B cell (primary cell): ENCODE data around the gene TRPT1. TPM values are rescaled to one million over a fixed set of nuclear protein-coding genes. Genes with fewer than 3 reads are reported as not detected.

Experiments used
- ATAC-seq: fragments of 200-7000 bp; cut with Tn5 transposase; one replicate; pipeline ENCODE4 v1.10.0; 2021; ENCODE audit warnings: low read depth, mild to moderate bottlenecking, moderate number of reproducible peaks, moderate library complexity
- CTCF ChIA-PET: fragments of 350-600 bp; sonication (Branson Sonifier 250); formaldehyde crosslinking; loops from one replicate; lab custom pipeline; 2021; ENCODE audit warnings: antibody characterized with exemption, inconsistent platforms; lab: Charles Lee
- POLR2A ChIA-PET: fragments of 350-600 bp; sonication (Branson Sonifier 250); formaldehyde crosslinking; loops from one replicate; lab custom pipeline; 2021; ENCODE audit warnings: antibody characterized with exemption; lab: Charles Lee
- DNase-seq: peaks from one replicate; pipeline ENCODE4 v3.0.0; 2013
- H2AFZ ChIP-seq: 2 replicates; pipeline ENCODE4 v1.6.1; 2012; ENCODE audit warnings: mild to moderate bottlenecking, low read depth, low read length; ENCODE audit not compliant: insufficient read depth, poor library complexity, severe bottlenecking
- H3K27ac ChIP-seq, 2 donors: 1 replicate in 1 of 2; 2 replicates in 1 of 2; pipeline ENCODE4 v1.5.1; 2012 to 2013; ENCODE audit warnings: low read length in 2 of 2, mild to moderate bottlenecking in 2 of 2, moderate library complexity in 1 of 2
- H3K27me3 ChIP-seq, 4 experiments: fragments of 200-600 bp in 1 of 4; sonication (generic) in 1 of 4; replicated peaks in 1 of 4; 1 replicate in 2 of 4; 2 replicates in 2 of 4; pipeline versions ENCODE4 v1.6.1 to v1.7.0; 2013 to 2016; ENCODE audit warnings: low read length in 3 of 4, mild to moderate bottlenecking in 2 of 4, mixed read lengths in 1 of 4, moderate library complexity in 1 of 4; ENCODE audit not compliant: insufficient read depth in 4 of 4, control insufficient read depth in 3 of 4; ENCODE audit errors: control extremely low read depth in 1 of 4
- H3K36me3 ChIP-seq, 2 experiments: replicated peaks in 1 of 2; 1 replicate in 1 of 2; 2 replicates in 1 of 2; pipeline versions ENCODE4 v1.6.1 to v1.7.1; 2013; ENCODE audit warnings: low read length in 1 of 2; ENCODE audit not compliant: insufficient read depth in 2 of 2, control insufficient read depth in 1 of 2; ENCODE audit errors: control extremely low read depth in 1 of 2, extremely low read depth in 1 of 2
- H3K4me1 ChIP-seq, 2 donors: fragments of 200-600 bp in 1 of 2; sonication (generic) in 1 of 2; 1 replicate in 1 of 2; 2 replicates in 1 of 2; pipeline versions ENCODE4 v1.5.1 to v1.6.1; 2013 to 2017; ENCODE audit warnings: low read length in 2 of 2; ENCODE audit not compliant: control insufficient read depth in 2 of 2, insufficient read depth in 2 of 2
- H3K4me2 ChIP-seq: replicated peaks from 2 replicates; pipeline ENCODE3; 2012; ENCODE audit warnings: mild to moderate bottlenecking, low read depth, low read length; ENCODE audit not compliant: poor library complexity, severe bottlenecking
- H3K4me3 ChIP-seq, 5 experiments: fragments of 200-600 bp in 1 of 5; sonication (generic) in 1 of 5; 1 replicate in 3 of 5; 2 replicates in 2 of 5; pipeline versions ENCODE4 v1.5.1 to v1.7.0; 2011 to 2016; ENCODE audit warnings: low read length in 4 of 5, mild to moderate bottlenecking in 4 of 5, low read depth in 2 of 5, control low read depth in 1 of 5, moderate library complexity in 1 of 5; ENCODE audit not compliant: insufficient read depth in 1 of 5; ENCODE audit errors: control extremely low read depth in 1 of 5, extremely low read depth in 1 of 5
- H3K79me2 ChIP-seq: fragments of 200-600 bp; sonication (generic); one replicate; pipeline ENCODE4 v1.6.0; 2016; ENCODE audit warnings: low read length; ENCODE audit not compliant: control insufficient read depth, insufficient read depth
- H3K9ac ChIP-seq: fragments of 200-600 bp; sonication (generic); 2 replicates; pipeline ENCODE4 v1.6.1; 2017; ENCODE audit warnings: mild to moderate bottlenecking, low read length, moderate library complexity
- H3K9me3 ChIP-seq, 3 donors: one replicate each; pipeline versions ENCODE4 v1.6.1 to v1.7.1; 2013; ENCODE audit warnings: low read length in 2 of 3; ENCODE audit not compliant: control insufficient read depth in 2 of 3, insufficient read depth in 1 of 3; ENCODE audit errors: control extremely low read depth in 1 of 3
- H4K20me1 ChIP-seq: 2 replicates; pipeline ENCODE4 v1.6.0; 2012; ENCODE audit warnings: mild to moderate bottlenecking, low read length; ENCODE audit not compliant: insufficient read depth, control insufficient read depth, poor library complexity, severe bottlenecking
- H3K27ac Mint-ChIP-seq: one replicate; pipeline ENCODE4 v1.8.0; 2021; ENCODE audit warnings: mixed read lengths
- H3K27me3 Mint-ChIP-seq: one replicate; pipeline ENCODE4 v1.8.0; 2021; ENCODE audit warnings: mixed read lengths
- H3K4me1 Mint-ChIP-seq: one replicate; pipeline ENCODE4 v1.8.0; 2021; ENCODE audit warnings: mixed read lengths
- H3K4me3 Mint-ChIP-seq: one replicate; pipeline ENCODE4 v1.8.0; 2021; ENCODE audit warnings: mixed read lengths
- H3K9me3 Mint-ChIP-seq: one replicate; pipeline ENCODE4 v1.8.0; 2022; ENCODE audit warnings: mixed read lengths; ENCODE audit not compliant: insufficient read depth
- EZH2 ChIP-seq: IDR thresholded peaks from 2 replicates; pipeline ENCODE4 v1.6.1; 2012; ENCODE audit warnings: borderline replicate concordance, low read depth, mild to moderate bottlenecking, moderate library complexity, low read length; ENCODE audit not compliant: insufficient read depth, poor library complexity, severe bottlenecking
- WGBS: methylation state at CpG from one replicate; pipeline ENCODE4 v1.1.5; 2013; ENCODE audit warnings: missing lambda C conversion rate; ENCODE audit not compliant: insufficient coverage; 5-methylcytosine and 5-hydroxymethylcytosine counted together
- intact Hi-C: fragments of 100-400 bp; cut with micrococcal nuclease; formaldehyde crosslinking; loops from one replicate; pipeline ENCODE4 v1.10.0; 2022
- polyA plus RNA-seq: library from polyadenylated mRNA; depleted of rRNA; stranded (reverse); fragments of >200 nt; gene quantifications from 2 replicates; pipeline ENCODE4 v1.2.3, GENCODE V29; 2012
- total RNA-seq, 2 donors: library from RNA; stranded (reverse); fragments of 120-200 nt in 1 of 2; gene quantifications; 1 replicate in 1 of 2; 2 replicates in 1 of 2; pipeline versions ENCODE4 v1.2.3 to v1.2.4, GENCODE V29; 2013 to 2022
- TF ChIP-seq, protein P1 (sequence below): fragments of 200-600 bp; IDR thresholded peaks from one replicate; pipeline ENCODE4 v1.8.0; 2022; ENCODE audit warnings: antibody characterized with exemption, mild to moderate bottlenecking

The TRPT1 gene
- total and polyA plus RNA-seq, 2 donors (not counting 1 experiment from before 2014, with no cell fraction given): 59.6 to 145 TPM

DNA sequence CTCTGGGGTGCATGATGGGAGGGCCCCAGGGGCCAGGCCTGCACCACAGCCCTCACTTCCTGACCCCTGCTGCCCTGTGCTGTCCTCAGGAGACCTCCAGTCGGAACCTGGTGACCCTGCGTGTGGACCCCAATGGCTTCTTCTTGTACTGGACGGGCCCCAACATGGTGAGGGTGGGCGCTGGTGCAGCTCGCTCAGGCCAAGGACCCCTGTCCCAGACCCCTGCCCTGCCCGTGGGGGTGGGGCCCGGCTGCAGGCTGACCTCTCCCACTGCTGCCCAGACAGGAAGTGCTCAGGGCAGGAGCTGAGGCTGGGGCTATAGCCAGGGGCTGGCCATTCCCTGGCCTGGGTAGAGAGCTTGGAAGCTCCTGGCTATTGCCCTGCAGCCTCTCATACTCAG lies 28.3 kb upstream of the TRPT1 start:
- Mint-ChIP-seq H3K4me3 (no peak overlapping the region), H3K27me3 (no peaks in the 10 kb centered on the region), H3K9me3 (no peaks in the 10 kb centered on the region), H3K4me1 (peaks cover 17% of the 10 kb centered on the region), H3K27ac (no peak overlapping the region)
- no peak for ATAC-seq
- 96% methylated on average over 7 of the region's 7 CpGs for WGBS
- CTCF ChIA-PET: interaction anchor here (0.7 kb wide), 1 partner anchor 31 kb away, joined by 3 read pairs; the partner anchor contains the start of gene BAD
- DNase-seq: no peak
- H4K20me1 ChIP-seq: no peaks in the 10 kb centered on the region
- no peak overlapping the region for H3K4me2 ChIP-seq
- intact Hi-C loops: no loop called here
- H2AFZ ChIP-seq: no peak overlapping the region
- peaks cover 4% of the 10 kb centered on the region for H3K79me2 ChIP-seq
- H3K9me3 ChIP-seq: no peaks in the 10 kb centered on the region
- no peak overlapping the region for H3K4me3 ChIP-seq
- no peak overlapping the region for H3K27ac ChIP-seq
- peaks cover 17 to 23% of the 10 kb centered on the region in 2 donors for H3K4me1 ChIP-seq
- TF ChIP-seq, protein P1, sequence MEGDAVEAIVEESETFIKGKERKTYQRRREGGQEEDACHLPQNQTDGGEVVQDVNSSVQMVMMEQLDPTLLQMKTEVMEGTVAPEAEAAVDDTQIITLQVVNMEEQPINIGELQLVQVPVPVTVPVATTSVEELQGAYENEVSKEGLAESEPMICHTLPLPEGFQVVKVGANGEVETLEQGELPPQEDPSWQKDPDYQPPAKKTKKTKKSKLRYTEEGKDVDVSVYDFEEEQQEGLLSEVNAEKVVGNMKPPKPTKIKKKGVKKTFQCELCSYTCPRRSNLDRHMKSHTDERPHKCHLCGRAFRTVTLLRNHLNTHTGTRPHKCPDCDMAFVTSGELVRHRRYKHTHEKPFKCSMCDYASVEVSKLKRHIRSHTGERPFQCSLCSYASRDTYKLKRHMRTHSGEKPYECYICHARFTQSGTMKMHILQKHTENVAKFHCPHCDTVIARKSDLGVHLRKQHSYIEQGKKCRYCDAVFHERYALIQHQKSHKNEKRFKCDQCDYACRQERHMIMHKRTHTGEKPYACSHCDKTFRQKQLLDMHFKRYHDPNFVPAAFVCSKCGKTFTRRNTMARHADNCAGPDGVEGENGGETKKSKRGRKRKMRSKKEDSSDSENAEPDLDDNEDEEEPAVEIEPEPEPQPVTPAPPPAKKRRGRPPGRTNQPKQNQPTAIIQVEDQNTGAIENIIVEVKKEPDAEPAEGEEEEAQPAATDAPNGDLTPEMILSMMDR: no peak
- no peak for TF ChIP-seq EZH2
- no peaks in the 10 kb centered on the region for H3K27me3 ChIP-seq
- no peaks in the 10 kb centered on the region for H3K36me3 ChIP-seq
- POLR2A ChIA-PET: no interaction called here
- no peak overlapping the region for H3K9ac ChIP-seq

DNA sequence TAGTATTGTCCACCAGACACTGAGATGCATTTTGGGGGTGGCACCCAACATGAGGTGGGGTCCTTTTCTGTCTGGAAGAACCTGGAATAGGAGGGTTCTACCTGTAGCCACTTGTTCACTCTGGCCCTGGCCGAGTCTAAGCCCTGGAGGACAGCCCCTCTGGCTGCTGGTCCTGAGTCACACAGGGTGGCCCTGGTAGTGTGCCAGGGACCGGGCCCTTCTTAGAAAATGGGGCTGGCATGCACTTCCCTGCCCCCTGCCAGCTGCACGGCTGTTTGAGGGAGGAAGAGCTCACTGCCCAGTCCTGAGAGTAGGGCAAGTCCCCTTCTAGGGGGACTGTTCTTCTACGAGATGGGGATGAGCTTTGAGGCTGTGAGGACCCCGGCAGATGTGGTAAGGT lies 27.5 kb upstream of the TRPT1 start:
- Mint-ChIP-seq H3K4me3 (peak overlapping the region; percentile 41), H3K27ac (no peak overlapping the region), H3K9me3 (no peaks in the 10 kb centered on the region), H3K27me3 (no peaks in the 10 kb centered on the region), H3K4me1 (peaks cover 17% of the 10 kb centered on the region)
- ATAC-seq: no peak
- Histone ChIP-seq H3K9me3 (no peaks in the 10 kb centered on the region), H2AFZ (no peak overlapping the region), H3K79me2 (peaks cover 4% of the 10 kb centered on the region), H3K4me1 (peaks cover 17 to 23% of the 10 kb centered on the region in 2 donors), H3K4me2 (no peak overlapping the region), H4K20me1 (no peaks in the 10 kb centered on the region), H3K36me3 (no peaks in the 10 kb centered on the region), H3K27me3 (no peaks in the 10 kb centered on the region), H3K4me3 (no peak overlapping the region), H3K27ac (no peak overlapping the region), H3K9ac (no peak overlapping the region)
- no peak for DNase-seq
- intact Hi-C loops: no loop called here
- WGBS: 85% methylated on average over 5 of the region's 5 CpGs
- TF ChIP-seq EZH2: no peak
- TF ChIP-seq, protein P1: no peak
- ChIA-PET CTCF (interaction anchor here (0.6 to 0.7 kb wide), 2 partner anchors 21 to 31 kb away, joined by 3 read pairs; partner anchors contain the start of gene BAD), POLR2A (no interaction called here)
